Measurements from ENCODE around the gene PBX2.
A peak's percentile ranks its signal among the peaks of the same experiment; 100 is the strongest.
"Not testable (repeated sequence)": the region's sequence is repeated elsewhere in the genome, so short reads cannot be mapped to it uniquely, and the experiment has no call there.

Gene PBX2

DNA sequence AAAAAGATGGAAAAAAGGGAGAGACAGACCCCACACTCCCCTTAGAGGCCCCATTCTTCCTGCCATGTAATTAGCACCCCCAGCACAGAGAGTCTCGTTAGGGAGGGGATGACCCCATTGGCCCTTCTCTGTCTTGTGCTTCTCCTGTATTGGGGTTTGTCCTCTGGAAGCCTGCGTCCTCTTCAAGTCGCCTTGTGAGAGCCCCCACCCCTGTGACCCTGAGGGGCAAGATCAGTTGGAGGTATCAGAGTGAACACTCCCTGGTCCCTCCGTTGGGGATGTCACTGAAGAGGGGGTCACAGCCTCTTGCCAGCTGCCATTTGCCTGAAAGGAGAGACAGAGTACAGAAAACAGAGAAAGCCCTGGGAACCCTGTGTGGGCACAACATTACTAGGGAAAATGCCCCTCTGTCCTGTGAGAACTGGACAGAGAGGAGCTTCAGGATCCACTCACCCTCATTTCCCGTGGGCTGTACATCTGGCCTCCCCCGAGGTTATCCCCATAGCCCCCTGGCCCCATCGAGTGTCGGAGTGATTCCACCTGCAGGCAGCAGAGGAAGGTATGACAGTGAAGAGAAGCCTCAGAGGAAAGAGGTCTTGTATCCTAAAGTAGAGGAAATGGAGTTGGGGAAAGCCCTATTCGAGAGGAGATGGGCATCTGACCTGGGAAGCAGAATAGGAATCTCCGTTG lies 3.7 kb downstream of the PBX2 start:
- not testable (repeated sequence) for DNase-seq

DNA sequence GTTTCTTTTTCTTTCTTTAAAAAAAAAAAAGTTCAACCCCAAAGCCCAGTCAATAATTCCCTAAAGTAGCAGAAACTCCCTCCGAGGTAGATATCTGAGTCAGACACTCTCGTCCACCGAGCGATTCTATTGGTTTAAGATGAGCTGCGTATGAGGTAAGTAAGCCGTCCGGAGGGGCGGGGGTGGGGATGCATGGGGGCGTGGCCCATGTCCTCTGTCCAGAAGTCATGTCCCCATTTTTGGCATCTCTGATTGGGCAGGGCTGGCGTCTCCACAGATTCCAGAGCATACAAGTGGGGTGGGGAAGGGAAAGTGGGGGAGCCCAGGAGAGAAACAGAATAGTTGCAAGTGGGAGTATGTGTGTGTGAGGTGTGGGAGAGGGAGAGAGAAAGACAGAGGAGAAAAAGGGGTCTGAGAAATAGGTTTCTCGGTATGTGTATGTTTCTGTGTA lies 4.3 kb downstream of the PBX2 start:
- DNase-seq: peak; percentile 91

DNA sequence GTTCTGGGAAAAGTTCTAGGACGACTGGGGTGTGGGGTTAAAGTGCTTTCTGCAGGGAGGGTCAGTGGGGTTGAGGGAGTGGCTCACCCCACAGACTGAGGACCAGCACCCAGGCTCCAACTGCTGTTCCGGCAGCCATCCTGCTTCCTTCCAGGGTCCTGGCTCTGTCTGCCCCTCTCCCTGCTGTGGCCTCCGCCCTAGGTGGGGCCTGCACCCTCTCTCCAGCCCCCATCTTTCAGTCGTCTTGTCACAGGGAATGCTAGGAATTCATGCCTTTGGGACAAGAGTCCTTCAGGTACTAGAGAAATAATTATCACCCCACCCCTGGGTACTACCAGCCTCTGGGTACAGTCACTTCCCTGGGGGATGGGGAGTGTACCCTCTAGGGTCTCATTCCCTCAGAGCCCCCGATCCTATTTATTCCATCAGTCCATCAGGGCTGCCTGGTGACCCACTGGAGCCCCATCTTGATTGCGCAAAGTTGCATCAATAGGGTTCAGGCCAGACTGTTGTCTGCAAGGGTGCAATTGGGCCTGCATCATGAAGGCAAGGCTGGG lies 5.8 kb downstream of the PBX2 start, which contains the start of gene AGER:
AGER (minus strand) TSS at position 170 of the 557 bp plus-strand sequence; CDS start at position 139, 31 bp downstream.
- no peak for DNase-seq

DNA sequence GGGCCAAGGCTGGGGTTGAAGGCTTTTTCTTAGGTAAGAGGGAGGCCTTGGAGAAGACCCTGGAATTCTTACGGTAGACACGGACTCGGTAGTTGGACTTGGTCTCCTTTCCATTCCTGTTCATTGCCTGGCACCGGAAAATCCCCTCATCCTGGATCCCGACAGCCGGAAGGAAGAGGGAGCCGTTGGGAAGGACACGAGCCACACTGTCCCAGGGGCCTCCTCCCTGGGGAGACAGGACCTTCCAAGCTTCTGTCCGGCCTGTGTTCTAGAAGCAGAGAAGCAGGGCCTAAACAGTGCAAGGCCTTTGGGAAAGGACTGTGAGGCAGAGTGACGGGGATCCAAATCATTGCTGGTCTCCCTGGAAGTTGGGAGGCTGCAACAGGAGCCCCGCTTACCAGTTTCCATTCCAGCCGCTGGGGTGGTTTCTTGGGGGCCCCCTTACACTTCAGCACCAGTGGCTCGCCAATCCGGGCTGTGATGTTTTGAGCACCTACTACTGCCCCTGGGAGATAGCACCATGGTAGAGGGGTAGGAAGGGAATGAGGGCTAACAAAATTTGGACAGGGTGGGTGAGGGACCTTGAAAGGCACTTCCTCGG lies 6.4 kb downstream of the PBX2 start:
- DNase-seq: no peak

DNA sequence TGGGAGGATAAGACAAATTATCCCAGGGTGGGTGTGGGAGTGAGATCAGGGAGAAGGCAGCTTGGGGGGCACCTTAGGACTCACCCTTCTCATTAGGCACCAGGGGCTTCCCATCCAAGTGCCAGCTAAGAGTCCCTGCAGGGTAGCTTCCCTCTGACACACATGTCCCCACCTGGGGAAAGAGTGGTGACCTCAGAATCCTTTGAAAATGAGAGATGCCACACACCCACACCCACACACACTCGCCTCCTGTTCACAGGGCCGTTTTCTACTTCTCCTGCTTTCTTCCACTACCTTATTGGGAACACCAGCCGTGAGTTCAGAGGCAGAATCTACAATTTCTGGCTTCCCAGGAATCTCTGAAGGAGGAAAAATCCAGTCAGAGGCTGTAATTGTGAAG lies 7.0 kb downstream of the PBX2 start:
- DNase-seq: no peak

DNA sequence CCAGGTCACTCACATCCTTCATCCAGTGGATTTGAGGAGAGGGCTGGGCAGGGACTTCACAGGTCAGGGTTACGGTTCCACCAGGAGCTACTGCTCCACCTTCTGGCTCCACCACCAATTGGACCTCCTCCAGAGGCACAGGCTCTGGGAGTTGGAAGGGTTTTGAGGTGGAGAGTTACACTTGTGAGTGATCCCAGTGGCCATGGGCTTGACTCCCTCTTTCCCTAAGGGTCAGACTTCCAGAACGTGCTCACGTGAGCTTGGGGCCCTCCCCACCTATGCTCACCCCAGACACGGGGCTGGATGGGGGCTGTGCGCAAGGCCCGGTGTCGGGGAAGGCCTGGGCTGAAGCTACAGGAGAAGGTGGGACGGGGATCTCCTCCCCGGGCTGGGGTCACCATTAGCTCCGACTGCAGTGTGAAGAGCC lies 7.4 kb downstream of the PBX2 start:
- no peak for DNase-seq

DNA sequence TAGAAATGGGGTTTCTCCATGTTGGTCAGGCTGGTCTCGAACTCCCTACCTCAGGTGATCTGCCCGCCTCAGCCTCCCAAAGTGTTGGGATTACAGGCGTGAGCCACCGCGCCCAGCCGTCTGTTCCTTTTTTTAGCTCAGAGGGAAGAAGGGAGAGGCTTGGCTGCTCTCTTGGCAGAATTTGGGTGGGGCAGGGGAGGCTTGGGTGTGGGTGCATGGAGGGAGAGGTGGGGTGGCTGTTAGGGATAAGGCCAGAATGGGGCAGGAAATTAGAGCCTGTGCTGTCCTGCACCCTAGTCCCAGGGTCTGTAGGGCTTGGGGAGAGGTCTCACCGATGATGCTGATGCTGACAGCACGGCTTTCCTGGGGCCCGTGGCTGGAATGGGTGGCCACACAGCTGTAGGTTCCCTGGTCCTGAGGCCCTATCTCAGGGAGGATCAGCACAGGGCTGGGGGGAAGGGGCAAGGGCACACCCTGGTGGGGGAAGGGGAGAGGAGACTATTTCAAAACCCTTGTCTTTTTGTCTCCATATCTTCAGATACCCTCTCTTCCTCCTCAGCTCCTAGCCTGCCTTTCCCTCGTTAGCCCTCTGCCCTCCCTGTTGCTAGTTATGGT lies 8.0 kb downstream of the PBX2 start:
- DNase-seq: no peak

DNA sequence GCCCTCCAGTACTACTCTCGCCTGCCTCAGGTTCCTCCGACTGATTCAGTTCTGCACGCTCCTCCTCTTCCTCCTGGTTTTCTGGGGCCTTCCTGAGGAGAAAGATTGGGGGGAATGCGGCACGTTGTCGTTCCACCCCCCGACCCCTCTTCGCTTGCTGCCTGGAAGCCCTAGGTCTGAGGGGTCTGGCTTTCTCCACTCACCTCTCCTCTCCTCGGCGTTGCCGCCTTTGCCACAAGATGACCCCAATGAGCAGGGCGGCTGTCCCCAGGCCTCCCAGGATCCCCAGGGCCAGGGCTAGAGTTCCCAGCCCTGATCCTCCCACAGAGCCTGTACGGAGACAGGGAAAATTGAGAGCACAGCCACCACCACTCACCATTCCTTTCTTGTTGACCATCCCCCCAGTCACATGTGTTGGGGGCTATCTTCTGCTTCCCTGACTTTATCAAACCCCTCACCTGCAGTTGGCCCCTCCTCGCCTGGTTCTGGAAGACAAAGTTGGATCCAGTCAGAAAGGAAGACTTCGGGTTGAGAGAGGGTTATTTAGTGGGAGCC lies 8.8 kb downstream of the PBX2 start:
- DNase-seq: no peak

DNA sequence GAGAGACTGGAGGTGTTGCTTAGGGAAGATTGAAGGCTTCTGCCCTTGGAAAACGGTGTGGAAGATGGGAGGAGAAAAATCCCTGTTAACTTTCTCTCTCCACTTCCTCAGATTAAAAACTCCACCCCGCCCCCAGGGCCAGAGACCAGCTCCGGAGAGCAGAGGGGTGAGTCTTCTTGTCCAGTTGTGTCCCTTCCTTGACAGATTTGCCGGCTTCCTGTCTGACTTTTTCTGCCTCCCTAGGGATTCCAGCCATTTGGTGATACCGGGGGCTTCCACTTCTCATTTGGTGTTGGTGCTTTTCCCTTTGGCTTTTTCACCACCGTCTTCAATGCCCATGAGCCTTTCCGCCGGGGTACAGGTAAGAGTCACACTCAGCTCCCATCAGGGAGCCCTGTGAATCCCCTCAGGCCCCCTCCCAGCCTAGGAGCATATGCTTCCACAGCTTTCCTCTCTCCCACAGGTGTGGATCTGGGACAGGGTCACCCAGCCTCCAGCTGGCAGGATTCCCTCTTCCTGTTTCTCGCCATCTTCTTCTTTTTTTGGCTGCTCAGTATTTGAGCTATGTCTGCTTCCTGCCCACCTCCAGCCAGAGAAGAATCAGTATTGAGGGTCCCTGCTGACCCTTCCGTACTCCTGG lies 10.1 kb downstream of the PBX2 start:
- no peak for DNase-seq

DNA sequence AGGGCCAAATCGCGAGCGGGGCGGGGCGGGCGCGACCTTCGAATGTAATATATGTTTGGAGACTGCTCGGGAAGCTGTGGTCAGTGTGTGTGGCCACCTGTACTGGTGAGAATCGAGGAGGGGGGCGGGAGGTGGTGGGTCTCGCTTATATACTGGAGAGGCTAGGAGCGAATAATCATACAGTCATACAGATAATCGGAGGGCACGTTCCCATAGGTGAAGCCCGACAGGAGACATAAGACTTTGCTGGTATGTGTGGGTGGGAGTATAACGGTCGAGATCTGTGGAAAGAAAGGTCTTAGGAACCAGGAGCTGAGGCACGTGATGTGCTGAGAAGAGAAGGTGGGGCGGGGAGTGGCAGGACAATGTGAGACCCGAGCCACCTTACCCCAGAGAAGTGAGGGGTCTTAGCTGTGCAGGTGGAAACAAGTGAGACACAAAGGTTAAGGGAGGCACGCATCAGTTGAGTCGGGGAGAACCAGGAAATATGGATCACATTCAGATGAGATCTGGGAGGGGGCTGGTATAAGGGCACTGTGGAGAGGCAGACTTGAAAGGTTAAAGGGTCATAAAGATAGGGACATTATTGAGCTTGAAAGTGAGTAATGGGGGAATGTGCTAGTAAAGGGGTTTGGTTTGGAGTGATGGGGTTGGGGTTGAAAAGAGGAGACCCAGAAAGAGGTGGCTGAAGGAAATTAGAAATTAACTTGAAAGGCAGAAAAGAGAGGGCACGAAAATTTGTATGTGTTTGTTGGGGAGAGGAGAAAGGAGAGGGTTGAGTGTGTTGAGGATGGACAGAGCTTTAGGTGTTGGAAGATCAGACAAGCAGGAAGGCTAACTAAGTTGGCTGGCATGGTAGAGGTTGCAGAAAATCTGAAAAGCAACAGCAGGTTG lies 11.2 kb downstream of the PBX2 start:
- no peak for DNase-seq

DNA sequence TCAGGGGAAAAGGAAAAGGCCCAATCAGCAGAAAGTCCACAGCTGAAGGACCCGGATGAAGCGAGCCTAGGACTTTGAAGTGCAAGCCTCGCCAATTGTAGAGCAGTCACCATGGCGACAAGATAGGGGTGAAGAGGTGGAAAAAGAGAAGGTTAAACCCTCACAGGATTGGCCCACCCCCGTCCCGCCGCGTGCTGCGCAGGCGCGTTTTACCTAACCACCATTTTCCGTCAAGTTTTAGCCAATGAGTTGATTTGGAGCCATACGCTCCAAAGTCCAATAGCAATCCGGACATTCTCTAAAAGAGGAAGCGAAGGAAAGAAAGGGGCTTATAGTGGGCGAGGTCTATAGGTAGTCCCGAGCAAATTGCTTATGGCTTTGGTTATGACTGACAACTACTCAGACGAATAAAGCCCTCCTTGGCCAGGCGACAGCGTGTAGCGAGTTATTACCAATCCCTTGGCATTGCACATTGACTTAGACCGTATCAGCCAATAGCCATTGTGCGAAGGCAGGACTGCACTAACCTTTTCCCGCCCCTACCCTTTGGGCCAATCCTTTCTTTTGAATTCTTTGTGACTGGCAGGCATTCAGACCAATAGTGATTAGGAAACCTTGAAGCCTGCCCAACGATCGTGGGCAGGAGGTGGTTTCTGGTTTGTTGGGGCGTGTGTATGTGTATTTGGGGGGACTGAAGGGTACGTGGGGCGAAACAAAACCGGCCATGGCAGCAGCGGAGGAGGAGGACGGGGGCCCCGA lies 12.0 kb downstream of the PBX2 start, which contains the start of gene RNF5:
RNF5 (plus strand) TSS at position 618 of the 759 bp plus-strand sequence; CDS start at position 725, 107 bp downstream.
- peak; percentile 100 for DNase-seq

DNA sequence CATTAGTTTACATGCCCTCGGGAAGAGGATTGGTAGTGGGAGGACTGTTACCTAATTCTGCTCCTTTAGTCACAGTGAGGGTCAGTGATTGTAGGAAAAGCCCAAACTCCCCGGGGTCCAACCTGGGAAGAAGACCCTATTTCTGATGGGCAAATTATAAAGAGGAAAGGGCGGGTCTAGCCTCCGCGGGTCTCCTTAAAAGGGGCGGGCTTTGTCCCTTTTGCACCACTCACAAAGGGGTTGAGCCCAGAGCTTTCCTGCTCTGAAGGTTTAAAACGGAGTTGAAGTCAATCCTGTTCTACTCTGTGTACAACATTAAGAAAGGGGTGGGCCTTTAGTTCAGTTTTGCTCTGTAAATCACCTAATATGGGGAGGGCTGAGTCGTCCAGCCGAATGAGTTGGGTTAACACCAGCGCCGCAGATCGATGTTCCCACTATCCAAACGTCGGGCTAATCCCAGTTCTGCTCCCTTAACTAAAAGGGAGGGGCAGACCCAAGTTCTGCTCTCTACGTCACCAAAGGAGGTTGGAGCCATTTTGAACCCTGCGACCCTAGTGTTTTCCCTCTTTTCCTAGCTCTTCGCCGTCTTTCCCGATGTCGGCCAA lies 12.7 kb downstream of the PBX2 start:
- no peak for DNase-seq

DNA sequence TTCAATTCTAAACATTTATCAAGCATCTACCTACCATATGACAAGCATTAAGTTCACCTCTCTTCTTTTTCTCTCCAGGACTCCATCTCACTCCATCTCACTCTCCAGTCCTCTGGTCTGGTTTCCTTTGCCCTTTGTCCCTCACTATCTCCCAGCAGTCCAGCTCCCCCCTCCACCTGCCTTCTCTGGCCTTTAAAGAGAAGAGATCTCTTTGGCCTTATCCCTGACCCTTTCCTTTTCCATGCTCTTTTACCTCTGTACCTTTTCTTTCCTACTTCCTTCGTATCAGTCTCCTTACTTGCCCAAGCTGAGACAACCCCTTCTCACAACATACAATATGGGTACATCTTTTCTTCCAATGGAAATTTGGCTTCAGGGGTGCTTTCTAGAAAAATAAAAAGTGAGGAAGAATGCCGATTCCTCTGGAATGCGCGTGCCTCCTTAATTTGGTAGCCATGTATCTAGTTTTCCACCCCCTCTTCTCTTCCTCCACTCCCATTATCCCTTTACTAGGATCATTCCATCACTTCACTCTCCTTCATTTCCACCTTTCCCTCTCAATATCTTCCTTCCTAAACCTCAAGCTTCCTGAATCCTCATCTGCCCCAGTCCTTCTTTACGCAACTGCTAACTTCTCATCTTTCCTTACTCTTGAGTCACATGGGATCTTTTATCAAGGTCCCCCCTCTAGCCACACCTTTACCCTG lies 13.4 kb downstream of the PBX2 start:
- peak; percentile 64 for DNase-seq

DNA sequence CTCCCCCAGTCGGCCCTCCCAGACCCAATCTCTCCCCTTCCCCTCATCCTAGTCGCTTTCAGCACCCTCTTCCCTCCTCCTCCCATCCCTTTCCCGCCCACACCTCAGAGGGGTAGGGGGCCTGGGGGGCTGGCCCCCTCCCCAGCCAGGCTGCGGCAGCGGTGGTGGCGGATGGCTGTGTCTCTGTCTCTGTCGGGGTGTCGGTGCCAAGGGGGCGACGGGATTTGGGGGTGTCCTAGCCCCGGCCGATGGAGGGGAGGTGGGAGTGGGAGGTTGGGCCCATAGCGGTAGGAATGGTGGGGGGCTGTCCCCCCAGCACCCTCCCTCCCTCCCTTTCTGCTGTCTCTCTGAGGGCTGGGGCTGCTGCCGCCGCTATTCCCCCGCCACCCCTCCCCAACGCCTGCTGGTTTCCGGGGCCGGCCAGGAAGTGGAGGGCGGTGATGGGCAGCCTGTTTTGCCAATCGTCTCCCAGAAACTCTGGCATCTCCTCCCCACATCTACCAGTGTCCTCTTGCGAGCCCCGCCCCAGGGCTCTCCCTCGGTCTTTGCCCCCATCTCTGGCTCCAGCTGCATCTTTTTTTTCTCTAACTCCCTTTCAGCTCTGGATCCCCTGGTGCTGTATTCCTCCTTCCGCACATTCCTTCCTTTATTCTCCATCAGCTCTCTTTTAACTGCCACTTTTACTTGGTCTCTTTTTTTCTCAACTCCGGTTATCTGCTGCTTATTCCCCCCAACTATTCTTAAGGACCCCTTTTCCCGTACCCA lies 14.1 kb downstream of the PBX2 start, which contains the start of gene AGPAT1:
AGPAT1 (minus strand) TSS at position 374 of the 765 bp plus-strand sequence. CDS start 4,588 bp downstream, outside the sequence.
- peak; percentile 98 for DNase-seq

DNA sequence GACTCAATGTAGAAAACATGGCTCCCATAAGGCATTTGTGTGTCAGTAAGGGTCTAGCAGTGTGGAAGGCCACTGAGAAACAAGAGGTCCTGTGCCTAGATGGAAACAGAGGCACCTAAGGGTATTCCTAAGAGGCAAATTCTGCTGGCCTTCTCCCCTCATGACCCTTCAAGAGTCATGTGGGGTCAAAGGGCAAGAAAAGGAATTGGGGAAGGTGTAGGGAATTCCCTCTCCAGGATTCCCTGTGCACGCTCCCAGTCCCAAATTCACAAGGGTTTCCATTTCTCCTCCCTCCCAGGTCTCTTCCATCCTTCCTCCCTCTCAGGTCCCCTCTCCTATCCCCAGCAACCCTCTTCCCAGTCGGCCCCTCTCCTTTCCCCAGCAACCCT lies 14.7 kb downstream of the PBX2 start:
- no peak for DNase-seq

DNA sequence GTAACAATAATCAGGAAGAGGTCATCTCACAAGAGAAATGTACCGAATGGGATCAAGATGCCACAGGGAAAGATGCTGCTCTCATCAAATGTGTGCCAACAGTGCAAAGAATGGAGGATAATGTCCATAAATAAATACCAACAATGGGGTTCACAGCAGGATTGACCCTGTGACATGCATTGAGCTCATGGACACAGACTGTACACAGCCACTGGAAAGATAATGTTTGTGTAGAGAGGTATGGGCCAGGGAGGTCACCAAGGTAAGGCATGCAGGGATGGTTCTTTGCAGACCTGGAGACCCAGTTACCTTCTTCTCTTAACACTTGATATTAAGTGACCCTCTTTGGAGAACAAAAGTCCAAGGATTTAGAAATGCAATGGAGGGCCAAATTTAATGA lies 15.6 kb downstream of the PBX2 start:
- DNase-seq: no peak

DNA sequence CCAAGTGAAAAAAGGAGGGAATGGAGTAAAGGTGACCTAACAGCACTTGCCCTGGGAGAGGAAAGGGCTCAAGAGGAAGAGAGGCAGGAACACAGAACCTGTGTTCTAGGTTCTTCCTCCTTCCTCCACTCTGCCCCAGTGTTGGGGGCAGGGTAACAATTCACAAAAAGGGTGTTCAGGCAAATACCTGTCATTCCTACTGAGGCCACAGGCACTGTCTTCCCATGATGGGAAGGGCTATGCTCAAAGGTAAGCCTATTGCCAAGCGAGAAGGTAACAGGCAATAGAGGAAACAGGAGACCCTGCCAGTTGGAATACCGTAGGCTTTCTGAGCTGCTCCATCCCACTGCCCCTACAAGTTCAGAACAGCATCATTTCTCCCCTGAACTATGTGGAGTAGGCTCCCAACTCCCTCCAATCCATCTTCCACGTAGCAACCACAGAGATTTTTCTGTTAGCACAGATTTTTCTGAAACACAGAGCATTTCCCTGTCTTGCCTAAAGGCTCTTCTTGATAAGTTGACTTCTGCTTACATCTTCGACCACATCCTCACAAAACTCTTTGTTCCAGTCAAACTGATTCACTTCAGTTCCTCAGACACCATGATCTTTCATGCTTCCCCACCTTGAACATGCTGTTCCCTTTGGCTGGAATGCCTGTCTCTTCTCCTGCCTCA lies 16.8 kb downstream of the PBX2 start:
- no peak for DNase-seq

DNA sequence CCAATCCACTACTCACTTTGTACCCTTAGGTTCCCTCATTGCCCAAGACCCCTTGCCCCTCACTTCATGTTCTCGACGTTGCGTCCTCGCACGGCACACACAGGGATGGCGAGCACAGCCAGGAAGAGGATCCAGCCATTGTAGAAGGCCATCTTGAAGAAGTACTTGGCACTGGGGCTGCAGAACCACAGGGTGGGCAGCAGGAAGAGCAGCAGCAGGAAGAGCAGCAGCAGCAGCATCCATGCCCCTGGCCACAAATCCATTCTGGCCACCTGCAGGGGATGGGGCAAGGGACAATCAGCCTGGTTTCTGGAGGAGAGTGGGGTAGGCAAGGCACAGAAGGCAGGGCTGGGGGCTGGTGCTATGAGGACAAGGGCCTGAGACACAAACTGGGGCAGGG lies 18.8 kb downstream of the PBX2 start:
- DNase-seq: no peak

Data from fibroblast of skin of right biceps (primary cell).